Caco-2 (cell line): ENCODE measurements around the gene HSD17B11. TPM values are rescaled to one million over a fixed set of nuclear protein-coding genes. Genes with fewer than 3 reads are reported as not detected.
"Not testable (repeated sequence)": the region's sequence is repeated elsewhere in the genome, so short reads cannot be mapped to it uniquely, and the experiment has no call there.

Source experiments
- BruUV-seq: library from RNA; stranded (reverse); fragments of 400-500 nt; replicated peaks from 2 replicates; lab custom pipeline; 2021; lab: Mats Ljungman, UMichigan
- CTCF ChIA-PET: fragments of 300-600 bp; sonication (Branson Sonifier 250); formaldehyde crosslinking; loops from one replicate; lab custom pipeline; 2022; ENCODE audit warnings: antibody characterized with exemption; lab: Charles Lee
- POLR2A ChIA-PET: fragments of 300-600 bp; sonication (Branson Sonifier 250); formaldehyde crosslinking; loops from one replicate; lab custom pipeline; 2022; ENCODE audit warnings: antibody characterized with exemption; lab: Charles Lee
- DNase-seq, 2 experiments: peaks; one replicate each; pipeline versions ENCODE4 v3.0.0 to v3.0.0-alpha.2; 2020 to 2022
- H3K27me3 ChIP-seq: replicated peaks from 2 replicates; pipeline ENCODE4 v1.6.0; 2011; ENCODE audit warnings: low read length; ENCODE audit not compliant: control insufficient read depth, insufficient read depth
- H3K36me3 ChIP-seq: 2 replicates; pipeline ENCODE4 v1.5.1; 2011; ENCODE audit warnings: low read length; ENCODE audit not compliant: control insufficient read depth, insufficient read depth
- H3K4me1 ChIP-seq: fragments of 250-450 bp; sonication (Bioruptor Pico); 2 replicates; pipeline ENCODE4 v1.5.1; 2020; ENCODE audit warnings: mild to moderate bottlenecking
- H3K4me3 ChIP-seq: 2 replicates; pipeline ENCODE4 v1.5.1; 2011; ENCODE audit warnings: low read depth, mild to moderate bottlenecking, control low read depth, low read length
- H3K9me3 ChIP-seq: fragments of 250-450 bp; sonication (Bioruptor Pico); 2 replicates; pipeline ENCODE4 v1.5.1; 2020; ENCODE audit warnings: mild to moderate bottlenecking, moderate library complexity
- H3K27ac Mint-ChIP-seq: one replicate; pipeline ENCODE4 v1.8.0; 2022; ENCODE audit warnings: mixed read lengths; ENCODE audit not compliant: unreplicated experiment
- H3K27me3 Mint-ChIP-seq: one replicate; pipeline ENCODE4 v1.8.0; 2022; ENCODE audit warnings: mixed read lengths; ENCODE audit not compliant: insufficient read depth, unreplicated experiment
- H3K36me3 Mint-ChIP-seq: one replicate; pipeline ENCODE4 v1.8.0; 2022; ENCODE audit warnings: mild to moderate bottlenecking, mixed read lengths; ENCODE audit not compliant: insufficient read depth, unreplicated experiment
- H3K4me1 Mint-ChIP-seq: one replicate; pipeline ENCODE4 v1.8.0; 2022; ENCODE audit warnings: low read depth, mixed read lengths; ENCODE audit not compliant: unreplicated experiment
- H3K4me3 Mint-ChIP-seq: one replicate; pipeline ENCODE4 v1.8.0; 2022; ENCODE audit warnings: mild to moderate bottlenecking, moderate library complexity, mixed read lengths; ENCODE audit not compliant: unreplicated experiment
- H3K9me3 Mint-ChIP-seq: one replicate; pipeline ENCODE4 v1.8.0; 2022; ENCODE audit warnings: mixed read lengths; ENCODE audit not compliant: unreplicated experiment
- CTCF ChIP-seq, 2 experiments: fragments of 200-600 bp in 1 of 2; IDR thresholded peaks; 1 replicate in 1 of 2; 2 replicates in 1 of 2; pipeline versions ENCODE4 v1.5.1 to v1.8.0; 2011 to 2022; ENCODE audit warnings: antibody characterized with exemption in 1 of 2, control low read depth in 1 of 2, inconsistent platforms in 1 of 2, low read depth in 1 of 2, low read length in 1 of 2, mild to moderate bottlenecking in 1 of 2, moderate library complexity in 1 of 2; ENCODE audit not compliant: insufficient read depth in 1 of 2, severe bottlenecking in 1 of 2, unreplicated experiment in 1 of 2
- intact Hi-C: fragments of 100-400 bp; cut with micrococcal nuclease; formaldehyde crosslinking; loops from one replicate; pipeline ENCODE4 v1.10.0; 2022; ENCODE audit not compliant: unreplicated experiment
- microRNA-seq: library from miRNA; unstranded; fragments of <30 nt; microRNA quantifications from one replicate; pipeline ENCODE4 v1.2.0, GENCODE V29; 2022
- total RNA-seq: library from RNA; stranded (reverse); gene quantifications from 2 replicates; pipeline ENCODE4 v1.2.3, GENCODE V29; 2022

Gene HSD17B11
- total RNA-seq, 1 experiment from 2014 or later, result 42.8 TPM

GRCh38 chr4:87298362-87298761, 92.6 kb downstream of the HSD17B11 start:
- no peak overlapping the region for H3K4me3 Mint-ChIP-seq
- H3K27me3 ChIP-seq, result no peaks in the 10 kb centered on the region
- no peaks in the 10 kb centered on the region for H3K4me1 ChIP-seq
- POLR2A ChIA-PET, result no interaction called here
- H3K9me3 ChIP-seq, result no peaks in the 10 kb centered on the region
- no peaks in the 10 kb centered on the region for H3K36me3 Mint-ChIP-seq
- no peak overlapping the region for H3K27ac Mint-ChIP-seq
- TF ChIP-seq CTCF (IDR thresholded peaks at IDR 0.05; ENCODE audit: insufficient read depth in 1 of 2, low read depth in 1 of 2, low read length in 1 of 2, severe bottlenecking in 1 of 2, unreplicated experiment in 1 of 2), result no peak
- H3K36me3 ChIP-seq, result no peaks in the 10 kb centered on the region
- no peak for DNase-seq
- H3K4me3 ChIP-seq, result no peak overlapping the region
- H3K27me3 Mint-ChIP-seq, result no peaks in the 10 kb centered on the region
- no peaks in the 10 kb centered on the region for H3K4me1 Mint-ChIP-seq
- intact Hi-C loops, result no loop called here
- BruUV-seq, result no TSS peak
- peaks cover 22% of the 10 kb centered on the region for H3K9me3 Mint-ChIP-seq
- CTCF ChIA-PET, result no interaction called here

GRCh38 chr4:87294911-87295310, 96.1 kb downstream of the HSD17B11 start:
- CTCF ChIA-PET, BruUV-seq, H3K36me3 ChIP-seq, DNase-seq, intact Hi-C loops, H3K9me3 ChIP-seq, H3K36me3 Mint-ChIP-seq, H3K4me3 ChIP-seq, H3K27ac Mint-ChIP-seq, H3K4me1 ChIP-seq, H3K4me3 Mint-ChIP-seq, POLR2A ChIA-PET, H3K27me3 Mint-ChIP-seq, H3K4me1 Mint-ChIP-seq, H3K27me3 ChIP-seq: not testable (repeated sequence)
- H3K9me3 Mint-ChIP-seq, result peaks cover 25% of the 10 kb centered on the region

DNA sequence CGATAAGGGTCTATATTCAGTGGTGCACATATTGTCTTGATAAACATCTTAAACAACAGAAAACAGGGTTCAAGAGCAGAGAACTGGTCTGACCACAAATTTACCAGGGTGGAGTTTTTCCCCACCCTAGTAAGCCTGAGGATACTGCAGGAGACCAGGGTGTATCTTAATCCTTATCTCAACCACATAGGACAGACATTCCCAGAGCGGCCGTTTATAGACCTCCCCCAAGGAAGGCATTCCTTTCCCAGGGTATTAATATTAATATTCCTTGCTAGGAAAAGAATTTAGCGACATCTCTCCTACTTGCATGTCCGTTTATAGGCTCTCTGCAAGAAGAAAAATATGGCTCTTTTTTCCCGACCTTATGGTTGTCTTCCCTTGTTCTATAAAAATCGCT, 97.1 kb downstream of the HSD17B11 start:
- H3K36me3 Mint-ChIP-seq, POLR2A ChIA-PET, CTCF ChIA-PET, H3K36me3 ChIP-seq, H3K4me1 ChIP-seq, H3K27me3 ChIP-seq, H3K27ac Mint-ChIP-seq, DNase-seq, intact Hi-C loops, H3K9me3 ChIP-seq, BruUV-seq, H3K4me3 ChIP-seq, H3K27me3 Mint-ChIP-seq, H3K4me3 Mint-ChIP-seq, H3K4me1 Mint-ChIP-seq: not testable (repeated sequence)
- peaks cover 25% of the 10 kb centered on the region for H3K9me3 Mint-ChIP-seq

GRCh38 chr4:87286970-87287369, 104.0 kb downstream of the HSD17B11 start:
- no peaks in the 10 kb centered on the region for H3K36me3 Mint-ChIP-seq
- ChIA-PET CTCF (no interaction called here), POLR2A (no interaction called here)
- H3K9me3 ChIP-seq, result no peaks in the 10 kb centered on the region
- H3K27me3 ChIP-seq, result no peaks in the 10 kb centered on the region
- H3K4me3 ChIP-seq, result no peak overlapping the region
- DNase-seq, result no peak
- peaks cover 36% of the 10 kb centered on the region for H3K9me3 Mint-ChIP-seq
- no peak overlapping the region for H3K27ac Mint-ChIP-seq
- H3K27me3 Mint-ChIP-seq, result no peaks in the 10 kb centered on the region
- no peaks in the 10 kb centered on the region for H3K36me3 ChIP-seq
- no peak for TF ChIP-seq CTCF (IDR thresholded peaks at IDR 0.05; ENCODE audit: insufficient read depth in 1 of 2, low read depth in 1 of 2, low read length in 1 of 2, severe bottlenecking in 1 of 2, unreplicated experiment in 1 of 2)
- no peaks in the 10 kb centered on the region for H3K4me1 ChIP-seq
- H3K4me1 Mint-ChIP-seq, result no peaks in the 10 kb centered on the region
- no peak overlapping the region for H3K4me3 Mint-ChIP-seq
- no TSS peak for BruUV-seq
- intact Hi-C loops, result no loop called here

Small RNA genes lying within 50 kb of the gene (microRNA-seq; reads per million reads assigned to microRNA genes)
- not detected for gene MIR5705

Other genes starting within 250 kb of the HSD17B11 start
- 23.4 and 27.7 TPM in 2 replicates for gene KLHL8, start 170.6 kb downstream of the HSD17B11 start, total RNA-seq
- 0.14 TPM in 2 replicates for gene HSD17B13, start 68.3 kb downstream of the HSD17B11 start, total RNA-seq
- gene NUDT9, start 31.4 kb upstream of the HSD17B11 start, total RNA-seq, result 27.9 and 28.7 TPM in 2 replicates
- 0.18 TPM in 1 of 2 replicates, not detected in the other for gene SPARCL1, start 138.2 kb upstream of the HSD17B11 start, total RNA-seq
- gene DSPP, start 217.3 kb upstream of the HSD17B11 start, total RNA-seq, result not detected in 2 replicates